Inflammatory macrophage treated with lipopolysaccharide for 4 hours (primary cell): ENCODE measurements around the gene LRRC37A3.
A peak's percentile ranks its signal among the peaks of the same experiment; 100 is the strongest.
"Not testable (repeated sequence)": the region's sequence is repeated elsewhere in the genome, so short reads cannot be mapped to it uniquely, and the experiment has no call there.

Experiments
- DNase-seq: peaks from one replicate; pipeline ENCODE4 v3.0.0-alpha.2; 2020

Gene LRRC37A3

GRCh38 chr17:64829824-64830630, 89.3 kb downstream of the LRRC37A3 start:
- DNase-seq: not testable (repeated sequence)

- DNase-seq: not testable (repeated sequence)
These were observed 90.2 kb downstream of the LRRC37A3 start for GRCh38 chr17:64829068-64829467.

GRCh38 chr17:64818904-64819303, 100.4 kb downstream of the LRRC37A3 start:
- DNase-seq: not testable (repeated sequence)

GRCh38 chr17:64815833-64816198, 103.5 kb downstream of the LRRC37A3 start:
- DNase-seq: not testable (repeated sequence)

GRCh38 chr17:64814993-64815832, 104.1 kb downstream of the LRRC37A3 start:
- not testable (repeated sequence) for DNase-seq

GRCh38 chr17:64808178-64808977, 110.9 kb downstream of the LRRC37A3 start:
- DNase-seq: peak; percentile 88
